KBM-7 (cell line): ENCODE results near the gene PRR23E.

ENCODE experiments used
- DNase-seq: peaks from one replicate; pipeline ENCODE4 v3.0.0-alpha.2; 2015
- in situ Hi-C: fragments of 300-500 bp; cut with MboI; formaldehyde crosslinking; loops from 2 replicates; pipeline ENCODE4 v1.14.3; 2020; ENCODE audit warnings: low sequenced_read_pairs, low pct_unique_long_range_greater_than_20kb, mixed read lengths

PRR23E gene, protein sequence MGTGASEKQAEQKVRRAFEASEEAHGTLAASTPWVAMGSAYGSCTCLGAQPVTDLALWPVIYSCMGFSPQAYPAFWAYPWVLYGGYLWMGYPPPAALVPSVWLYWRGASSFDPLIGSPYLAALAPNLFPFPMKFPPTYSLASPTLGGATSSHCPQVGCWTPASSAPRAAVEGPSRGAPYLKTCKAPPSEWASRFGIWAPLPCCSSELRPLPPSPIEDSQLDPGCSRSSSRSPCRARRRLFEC

DNA sequence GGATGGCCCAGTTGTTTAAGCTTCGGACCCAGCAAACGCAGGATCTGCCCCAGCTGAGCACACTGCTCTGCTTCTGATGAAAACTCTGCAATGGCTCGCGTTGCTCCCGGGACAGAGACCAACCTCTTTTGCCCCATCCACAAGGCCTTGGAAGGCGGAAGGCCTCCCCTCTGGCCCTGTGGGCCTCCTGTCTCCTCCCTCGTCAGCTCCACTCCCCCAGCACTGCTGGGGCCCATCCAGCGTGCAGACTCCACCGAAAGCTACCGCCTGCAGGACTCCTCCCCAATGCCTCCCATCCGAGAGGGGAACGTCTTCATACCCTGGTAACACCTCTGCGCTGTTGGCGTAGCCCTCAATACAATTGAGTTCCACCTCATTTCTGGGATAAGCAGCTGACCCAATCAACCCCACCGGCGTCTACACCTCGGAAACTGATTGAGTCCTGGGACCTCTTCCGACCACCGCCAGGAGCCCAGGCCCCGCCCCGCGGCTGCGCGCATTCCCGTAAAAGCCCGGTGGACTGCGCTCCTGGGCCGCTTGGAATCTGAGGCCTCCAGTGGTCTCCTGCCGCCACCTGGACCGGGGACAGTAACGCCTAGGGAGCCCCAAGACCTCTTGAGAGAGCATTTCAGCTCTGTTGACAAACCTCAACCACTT is at the start of gene PRR23E:
Gene PRR23E, plus strand, starts transcription at position 556 of the 657 bp plus-strand sequence. CDS start 3,555 bp downstream, outside the sequence.
- in situ Hi-C loops: no loop called here
- no peak for DNase-seq

DNA sequence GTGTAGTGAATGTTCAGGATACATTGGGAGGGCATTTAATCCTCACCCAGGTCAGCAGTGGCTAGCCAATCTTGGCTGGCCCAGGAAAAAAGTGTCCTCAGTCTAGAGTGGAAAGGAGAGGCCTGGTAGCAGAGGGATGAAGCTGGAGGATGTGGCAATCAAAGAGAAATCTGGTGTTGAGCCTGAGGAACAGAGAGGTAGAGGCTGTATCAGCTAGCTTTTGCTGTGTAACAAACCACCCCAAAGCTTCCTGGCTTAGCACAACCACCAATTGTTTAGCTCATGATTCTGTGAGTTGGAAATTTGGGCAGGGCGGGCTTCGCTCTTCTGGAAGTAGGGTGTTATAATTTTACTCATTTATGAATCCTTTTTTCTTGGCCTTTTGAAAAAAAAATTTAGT is 49.8 kb upstream of the PRR23E start:
- in situ Hi-C loops: no loop called here
- no peak for DNase-seq

DNA sequence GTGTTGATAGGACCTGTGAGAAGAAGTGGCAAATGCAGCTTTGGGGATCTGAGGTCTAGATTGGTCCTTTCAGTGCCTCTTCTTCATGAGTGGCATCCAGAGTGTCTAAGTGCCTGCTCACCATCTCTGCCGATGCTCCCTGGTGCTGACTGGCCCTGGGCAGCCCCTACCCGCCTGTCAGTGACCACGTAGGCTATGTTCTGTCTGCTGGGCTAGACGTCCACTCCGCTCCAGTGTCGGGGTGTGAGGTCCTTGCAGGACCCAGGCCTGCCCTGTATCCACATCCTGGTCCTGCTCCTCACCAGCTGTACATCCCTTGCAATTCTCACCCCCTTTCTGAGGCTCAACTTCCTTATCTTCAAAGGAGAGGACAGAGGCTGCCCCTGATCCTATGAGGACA is 48.3 kb upstream of the PRR23E start:
- DNase-seq: no peak
- in situ Hi-C loops: no loop called here

DNA sequence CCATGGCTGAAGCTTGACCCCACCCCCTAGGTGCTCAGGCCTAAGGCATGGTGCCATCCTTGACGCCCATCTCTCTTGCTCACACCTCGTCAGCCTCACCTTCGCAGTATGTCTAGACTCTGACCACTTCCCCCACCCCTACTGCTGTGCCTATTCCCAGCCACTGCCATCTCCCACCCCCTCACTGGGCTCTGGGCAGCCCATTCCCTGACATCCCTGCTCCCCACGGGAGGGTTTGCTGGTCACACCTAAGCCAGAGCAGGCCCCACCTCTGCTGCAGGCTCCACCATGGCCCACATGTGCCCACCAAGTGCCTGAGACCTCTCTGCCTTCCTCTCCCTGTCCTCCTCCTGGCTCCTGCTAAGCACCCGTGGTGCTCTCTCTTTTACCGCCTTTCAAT is 47.7 kb upstream of the PRR23E start:
- DNase-seq: no peak
- in situ Hi-C loops: no loop called here

DNA sequence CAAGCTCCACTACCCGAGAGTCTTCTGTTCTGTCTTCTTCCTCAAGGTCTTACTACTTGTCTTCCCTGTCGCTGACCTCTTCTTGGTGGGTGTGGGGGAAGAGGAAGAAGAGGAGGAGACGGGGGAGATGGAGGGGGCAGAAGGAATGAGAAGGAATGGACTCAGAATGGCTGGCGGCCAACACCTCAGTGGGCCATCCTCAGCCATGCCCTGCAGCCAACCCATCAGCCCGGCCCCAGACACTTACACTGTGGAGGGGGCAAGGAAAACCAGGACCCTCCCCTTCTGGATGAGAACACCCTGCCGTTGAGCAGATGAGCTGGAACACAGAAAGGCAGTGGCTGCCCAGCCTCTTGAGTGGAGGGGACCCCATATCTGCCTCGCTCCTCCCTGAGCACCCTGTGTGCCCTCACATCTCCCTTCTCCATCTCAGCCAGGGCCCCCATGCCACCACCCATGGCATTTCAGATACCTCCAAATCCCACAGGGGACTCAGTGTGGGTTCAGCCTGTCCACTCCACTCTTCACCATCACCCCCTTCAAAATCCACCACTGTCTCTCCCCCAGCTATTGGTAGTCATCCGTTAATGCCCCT is 45.5 kb upstream of the PRR23E start:
- in situ Hi-C loops: no loop called here
- no peak for DNase-seq

DNA sequence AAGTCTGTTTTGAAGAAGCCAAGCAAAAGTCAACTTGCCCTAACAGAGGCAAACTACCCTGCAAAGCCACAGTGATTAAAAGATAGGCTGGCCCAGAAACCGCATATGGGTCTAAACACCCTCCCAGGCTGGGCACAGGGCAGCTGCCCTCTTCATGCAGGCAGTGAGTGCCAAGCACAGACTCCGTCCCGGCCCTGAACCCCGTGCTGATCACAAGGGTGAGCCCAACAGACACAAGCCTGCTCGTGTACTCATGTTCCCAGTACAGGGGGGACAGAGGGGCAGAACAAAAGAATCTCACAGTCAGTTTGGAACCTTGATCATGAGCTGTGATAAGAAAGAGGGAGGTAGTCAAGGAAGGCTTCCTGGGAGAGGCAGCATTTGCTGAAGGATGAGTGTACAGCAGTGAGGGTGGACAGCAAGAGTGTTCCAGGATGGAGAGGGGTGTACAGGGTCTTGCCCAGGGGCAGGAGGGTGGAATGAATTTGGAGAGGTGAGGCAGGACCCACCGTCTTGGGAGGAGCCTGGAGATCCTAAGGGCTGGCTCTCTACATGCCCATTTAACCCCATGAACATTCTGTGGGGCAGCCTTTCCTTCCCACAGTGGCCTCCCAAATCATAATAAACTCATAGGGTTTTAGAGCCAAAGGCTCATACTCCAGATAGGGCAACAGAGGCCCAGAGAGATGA is 43.2 kb upstream of the PRR23E start:
- DNase-seq: no peak
- in situ Hi-C loops: no loop called here

DNA sequence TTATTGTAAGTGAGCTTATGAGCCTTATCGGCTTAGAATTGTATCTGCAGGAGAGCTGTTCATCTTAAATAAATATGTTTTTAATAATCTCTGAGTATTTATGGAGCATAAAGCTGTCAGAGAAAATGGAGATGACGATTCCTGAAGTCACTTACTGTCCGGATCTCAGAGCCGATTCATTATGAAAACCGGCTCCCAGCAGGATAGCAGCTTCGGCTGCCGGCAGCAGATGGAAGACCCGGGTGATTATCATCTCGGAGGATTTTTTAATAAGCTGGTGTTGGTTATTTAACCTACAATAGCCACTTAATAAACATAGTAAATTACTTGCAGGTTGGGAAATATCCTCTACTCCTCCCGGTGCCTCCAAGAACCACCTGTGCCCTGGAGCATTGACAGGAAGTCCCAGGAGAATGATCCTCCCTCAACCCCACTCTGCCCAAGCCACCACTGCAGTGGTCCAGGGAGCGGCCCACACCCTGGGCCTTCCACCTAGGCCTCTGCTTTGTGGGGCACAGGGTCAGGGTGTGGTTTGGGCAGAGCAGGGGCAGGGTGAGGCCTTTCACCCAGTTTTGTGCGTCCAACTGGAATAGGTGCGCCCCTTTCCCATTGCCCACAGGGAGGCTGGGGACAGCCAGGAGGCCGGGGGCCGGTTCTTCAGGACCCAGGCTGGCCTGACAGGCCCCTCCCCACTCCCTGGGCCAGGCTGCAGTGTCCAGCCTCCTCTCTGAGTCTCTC is 42.2 kb upstream of the PRR23E start:
- in situ Hi-C loops: no loop called here
- DNase-seq: no peak

DNA sequence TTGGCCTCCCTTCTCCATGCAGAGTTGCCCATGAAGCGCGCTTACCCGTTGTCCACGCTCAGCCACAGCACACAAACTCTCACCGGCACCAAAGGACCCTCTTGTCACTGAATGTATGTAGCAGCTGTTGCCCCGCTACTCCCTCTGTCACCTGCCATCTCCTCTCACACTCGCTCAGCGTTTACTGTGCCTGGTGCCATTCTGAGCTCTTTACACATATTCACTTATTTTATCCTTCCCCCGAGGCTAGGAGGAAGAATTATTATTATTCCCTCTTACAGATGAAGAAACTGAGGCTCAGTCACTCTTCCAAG is 41.7 kb upstream of the PRR23E start:
- in situ Hi-C loops: no loop called here
- no peak for DNase-seq

DNA sequence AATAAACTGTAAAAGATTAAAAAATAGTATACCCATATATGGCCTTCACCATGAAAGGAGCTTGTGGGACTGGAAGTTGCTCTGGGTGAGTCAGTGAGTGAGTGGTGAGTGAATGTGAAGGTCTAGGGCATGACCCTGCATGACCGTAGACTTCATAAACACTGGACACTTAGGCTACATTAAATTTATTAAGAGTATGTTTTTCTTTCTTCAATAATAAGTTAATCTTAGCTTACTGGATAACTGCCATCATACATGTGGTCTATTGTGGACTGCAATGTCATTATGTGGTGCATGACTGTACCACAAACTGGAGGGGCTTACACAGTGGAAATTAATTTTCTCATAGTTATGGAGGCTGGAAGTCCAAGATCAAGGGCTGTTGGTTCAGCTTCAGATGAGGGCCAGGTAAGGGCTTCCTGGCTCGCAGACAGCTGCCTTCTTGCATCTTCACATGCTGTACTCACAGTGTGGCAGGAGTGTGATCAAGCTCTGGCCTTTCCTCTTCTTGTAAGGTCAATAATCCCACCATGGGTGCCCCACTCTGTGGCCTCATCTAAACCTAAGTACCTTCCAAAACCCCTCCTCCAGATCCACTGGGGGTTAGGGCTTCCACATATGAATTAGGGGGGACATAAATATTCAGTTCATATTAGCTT is 40.8 kb upstream of the PRR23E start:
- in situ Hi-C loops: no loop called here
- no peak for DNase-seq

DNA sequence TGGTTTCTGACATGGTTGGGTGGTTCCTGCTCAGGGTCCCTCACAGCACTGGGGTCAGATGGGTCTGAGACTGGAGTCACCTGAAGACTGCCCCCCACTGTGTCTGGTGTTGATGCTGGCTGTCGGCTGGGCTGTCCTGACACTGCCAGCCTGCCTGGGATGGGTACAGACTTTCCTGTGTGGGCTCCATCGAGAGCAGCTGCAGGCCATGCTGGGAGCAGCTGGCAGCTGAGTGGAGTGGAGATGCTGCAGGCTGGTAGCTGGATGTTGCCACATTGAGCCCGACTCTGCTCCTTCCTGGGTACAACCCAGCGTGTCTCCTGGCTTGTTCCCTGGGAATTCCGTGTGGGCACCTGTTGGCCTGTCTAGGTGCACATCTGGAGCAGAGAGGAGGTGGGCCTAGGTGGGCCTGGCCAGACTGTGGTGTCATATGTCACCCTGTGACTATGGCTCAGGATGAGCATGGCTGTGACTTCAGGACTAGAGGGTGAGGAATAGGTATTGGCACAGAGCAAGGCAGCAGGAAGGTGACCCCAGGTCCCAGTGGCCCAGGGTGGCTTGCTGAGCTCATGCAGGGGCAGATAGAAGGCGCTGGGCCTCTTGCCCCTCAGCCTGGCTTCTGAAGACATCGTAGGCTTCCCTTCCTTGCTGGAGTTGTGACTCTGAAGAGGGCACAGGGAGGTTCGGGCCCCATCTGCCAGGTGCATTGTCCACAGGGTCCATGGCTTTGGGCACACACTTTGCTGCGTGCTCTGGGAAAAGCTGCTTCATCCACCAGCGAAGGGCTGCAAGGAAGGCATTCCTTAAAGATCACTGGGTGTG is 40.0 kb upstream of the PRR23E start:
- in situ Hi-C loops: no loop called here
- DNase-seq: no peak

DNA sequence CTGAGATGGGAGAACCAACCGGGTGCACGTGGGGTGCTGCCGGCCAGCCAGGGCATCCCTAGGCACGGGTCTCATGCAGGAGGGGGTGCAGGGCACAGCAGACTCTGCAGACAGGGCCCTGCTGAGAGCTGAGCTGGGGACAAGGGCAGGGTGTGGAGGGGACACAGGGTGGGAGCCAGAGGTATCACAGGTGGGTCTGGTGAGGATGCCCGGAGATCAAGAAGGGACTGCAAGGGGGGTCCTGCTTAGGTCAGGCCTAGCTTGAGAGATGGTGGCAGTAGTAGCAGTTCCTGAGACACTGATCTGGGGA is 39.5 kb upstream of the PRR23E start:
- in situ Hi-C loops: no loop called here
- DNase-seq: no peak

DNA sequence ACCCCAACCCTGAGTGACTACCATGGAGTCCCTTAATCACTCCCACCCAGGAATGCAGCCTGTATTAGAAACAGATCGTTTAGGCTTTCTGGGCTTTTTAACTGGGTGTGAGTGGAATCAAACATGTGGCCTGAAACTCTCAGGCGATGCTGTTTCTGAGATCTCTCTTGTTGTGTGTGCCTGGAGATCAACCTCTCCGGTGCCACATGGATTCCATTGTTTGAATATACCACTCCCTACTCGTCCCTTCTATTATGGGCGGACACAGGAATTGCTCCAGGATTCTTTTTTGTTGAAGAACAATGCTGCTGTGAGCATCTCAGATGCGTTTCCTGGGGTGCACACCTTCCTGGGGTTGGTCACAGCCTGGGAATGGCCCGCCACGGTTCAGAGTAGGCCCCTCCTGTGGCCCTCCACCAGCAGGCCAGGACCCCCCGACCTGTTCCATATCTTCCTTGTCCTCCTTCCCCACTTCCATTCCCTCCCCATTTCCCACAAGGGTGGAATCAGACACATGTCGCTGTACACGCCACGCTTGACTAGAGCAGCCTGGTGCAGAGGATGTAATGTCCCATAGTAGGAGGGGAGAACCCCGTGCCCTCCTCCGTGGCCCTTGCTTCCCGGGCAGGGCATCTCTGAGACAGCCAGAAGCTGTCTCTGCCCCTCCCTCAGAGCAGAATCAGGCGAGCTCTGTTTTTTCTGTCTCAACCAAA is 36.4 kb upstream of the PRR23E start:
- in situ Hi-C loops: no loop called here
- DNase-seq: no peak

DNA sequence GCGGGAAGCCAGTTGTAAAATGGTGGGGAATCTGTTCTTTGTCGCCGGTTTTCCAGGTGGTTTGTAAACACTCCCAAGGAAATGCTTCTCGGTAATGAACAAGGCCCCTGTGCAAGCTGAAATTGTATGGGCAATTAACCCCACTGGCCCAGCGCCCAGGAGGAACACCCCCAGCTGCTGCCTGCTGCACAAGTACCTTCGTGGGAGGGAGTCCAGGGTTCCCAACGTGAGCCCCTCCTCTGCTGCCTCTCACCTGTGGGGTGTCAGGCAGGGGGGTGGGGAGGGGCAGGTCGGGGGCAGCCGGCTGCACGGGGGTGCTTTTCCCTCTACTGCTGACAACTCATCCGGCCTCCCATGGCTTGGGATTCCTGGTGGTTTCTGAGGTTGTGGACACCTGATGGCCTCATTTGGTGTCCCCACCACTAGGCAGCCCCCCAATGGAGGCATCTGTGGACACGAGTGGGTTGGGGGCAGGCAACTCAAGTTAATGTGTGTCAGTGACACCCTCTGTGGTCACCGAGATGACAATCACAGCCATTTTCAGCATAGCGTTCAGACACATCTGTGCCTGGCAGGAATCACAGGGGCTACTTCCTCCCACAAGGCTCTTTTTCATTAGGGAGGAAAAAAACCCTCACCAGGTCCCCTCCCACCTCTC is 35.6 kb upstream of the PRR23E start:
- in situ Hi-C loops: no loop called here
- DNase-seq: no peak

DNA sequence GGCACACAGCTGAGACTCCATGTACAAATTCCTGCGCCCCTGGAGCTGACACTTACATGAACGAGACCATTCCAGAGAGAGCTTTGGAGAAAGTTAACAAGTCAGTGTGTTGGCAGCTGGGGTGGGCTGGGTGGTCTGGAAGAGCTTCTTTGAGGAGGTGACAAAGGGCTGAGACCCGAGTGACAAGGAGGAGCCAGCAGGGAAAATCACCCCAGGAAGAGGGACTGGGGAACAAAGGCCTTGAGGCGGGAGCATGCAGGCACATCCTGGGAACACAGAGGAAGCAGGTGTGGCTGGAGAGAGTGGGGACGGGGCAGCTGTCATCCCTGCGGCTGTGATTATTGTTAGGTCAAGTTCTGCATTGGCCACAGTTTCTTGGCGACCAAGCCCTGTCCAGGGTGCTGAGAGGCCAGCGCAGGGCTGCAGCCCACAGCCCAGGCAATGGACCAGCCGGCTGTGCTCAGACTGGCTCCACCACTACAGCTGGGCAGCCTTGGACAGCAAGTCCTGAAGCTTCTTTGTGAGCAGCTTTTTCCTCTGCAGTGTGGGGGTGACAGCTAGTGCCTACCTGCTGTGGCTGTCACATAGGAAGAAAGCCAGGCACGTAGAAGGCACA is 34.2 kb upstream of the PRR23E start:
- in situ Hi-C loops: no loop called here

DNA sequence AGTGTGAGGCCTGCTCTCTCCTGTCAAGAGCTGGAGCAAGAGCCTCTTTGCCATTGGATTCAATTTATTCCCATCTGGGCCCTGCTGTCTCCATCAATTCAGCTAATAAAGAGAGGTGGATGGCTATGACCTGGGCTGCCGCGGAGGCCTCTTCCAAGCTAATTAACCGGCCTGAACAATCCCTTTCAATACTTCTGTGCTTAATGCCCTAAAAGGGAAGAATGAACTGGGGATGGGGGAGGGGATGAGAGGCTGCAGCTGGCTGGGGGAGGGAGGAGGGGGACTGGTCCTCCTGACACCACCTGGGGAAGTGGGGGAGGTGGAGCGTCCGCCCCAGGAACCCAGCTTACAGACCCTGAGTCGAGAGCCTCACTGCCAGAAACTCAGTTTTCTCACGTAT is 33.4 kb upstream of the PRR23E start:
- DNase-seq: no peak
- in situ Hi-C loops: no loop called here

More for the DNA sequence above, 34.2 kb upstream of the PRR23E start:
- no peak for DNase-seq

DNA sequence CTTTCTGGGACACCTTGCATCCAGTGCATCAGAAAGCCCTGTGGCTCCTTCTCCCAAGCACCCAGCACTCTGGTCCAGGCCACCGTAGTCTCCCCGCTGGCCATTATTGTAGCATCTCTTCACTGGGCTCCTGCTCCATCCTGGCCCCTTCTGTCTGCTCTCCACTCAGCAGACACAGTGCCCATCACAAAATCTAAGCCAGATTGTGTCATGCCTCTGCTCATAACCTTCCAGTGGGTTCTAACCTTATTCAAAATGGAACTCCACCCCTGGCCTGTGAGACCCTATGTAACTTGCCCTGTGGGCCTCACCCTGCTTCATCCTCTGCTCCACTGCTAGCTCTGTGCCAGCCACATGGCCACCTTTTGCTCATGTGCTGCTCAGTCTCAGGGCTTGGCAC is 31.7 kb upstream of the PRR23E start:
- no peak for DNase-seq
- in situ Hi-C loops: no loop called here

DNA sequence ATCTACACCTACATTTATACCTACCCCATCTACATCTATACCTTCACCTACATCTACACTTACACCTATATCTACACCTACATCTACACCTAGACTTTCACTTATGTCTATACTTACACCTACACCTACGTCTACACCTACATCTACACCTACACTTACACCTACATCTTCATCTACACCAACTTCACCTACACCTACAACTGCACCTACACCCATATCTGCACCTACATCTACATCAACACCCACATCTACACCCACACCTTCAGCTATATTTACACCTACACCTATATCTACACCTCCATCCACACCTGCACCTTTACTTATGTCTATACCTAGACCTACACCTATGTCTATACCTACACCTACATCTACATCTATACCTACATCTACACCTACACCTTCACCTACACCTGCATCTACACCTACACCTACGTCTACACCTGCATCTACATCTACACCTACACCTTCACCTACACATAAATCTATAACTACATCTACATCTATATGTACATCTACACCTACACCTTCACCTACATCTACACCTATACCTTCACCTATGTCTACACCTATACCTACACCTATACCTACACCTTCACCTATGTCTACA is 30.9 kb upstream of the PRR23E start:
- no peak for DNase-seq
- in situ Hi-C loops: no loop called here
